DND-41 (cell line): ENCODE data around the gene GAB1.

ENCODE experiments used
- CTCF ChIP-seq: IDR thresholded peaks from 2 replicates; pipeline ENCODE4 v1.5.1; 2012; ENCODE audit warnings: borderline replicate concordance, low read length, moderate library complexity, mild to moderate bottlenecking; ENCODE audit not compliant: poor library complexity, severe bottlenecking; ENCODE audit errors: extremely low read depth
- EZH2 ChIP-seq: IDR thresholded peaks from 3 replicates; pipeline ENCODE4 v1.6.1; 2012; ENCODE audit warnings: borderline replicate concordance, low read depth, mild to moderate bottlenecking, moderate library complexity, low read length, inconsistent platforms; ENCODE audit not compliant: severe bottlenecking

DNA sequence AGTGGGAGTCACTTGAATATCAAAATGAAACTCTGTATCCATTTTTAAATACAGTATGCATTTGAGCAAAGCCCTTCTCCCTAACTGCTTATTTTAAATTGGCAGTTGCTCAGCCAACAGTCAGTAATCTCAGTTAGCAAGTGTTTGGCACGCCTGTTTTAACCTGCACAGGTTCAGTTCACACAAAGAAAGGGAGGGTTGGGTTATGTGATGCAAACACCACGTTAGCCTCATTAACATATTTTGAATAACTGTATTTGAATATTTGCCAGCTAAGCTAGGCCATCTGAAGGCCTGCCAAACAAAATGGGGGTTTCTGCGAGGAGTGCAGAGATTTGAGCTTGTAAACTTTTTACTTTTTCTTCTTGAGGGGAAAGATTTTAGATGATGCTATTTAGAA lies 19.8 kb downstream of the GAB1 start:
- TF ChIP-seq CTCF (no peak), EZH2 (no peak)
